HG03095 (cell line): ENCODE results near the gene RUFY1.
A peak's percentile ranks its signal among the peaks of the same experiment; 100 is the strongest.
"Not testable (repeated sequence)": the region's sequence is repeated elsewhere in the genome, so short reads cannot be mapped to it uniquely, and the experiment has no call there.

Source experiments
- ATAC-seq: cut with Tn5 transposase; IDR thresholded peaks from one replicate; pipeline ENCODE4 v1.9.1; 2021; ENCODE audit warnings: moderate library complexity; ENCODE audit not compliant: unreplicated experiment

Gene RUFY1

GRCh38 chr5:179536676-179537075 lies 13.7 kb upstream of the RUFY1 start:
- ATAC-seq: no peak

GRCh38 chr5:179542170-179542569 lies 8.2 kb upstream of the RUFY1 start:
- no peak for ATAC-seq

- ATAC-seq: not testable (repeated sequence)
These were observed 7.1 kb upstream of the RUFY1 start for GRCh38 chr5:179543275-179543674.

GRCh38 chr5:179553006-179553405 lies 2.7 kb downstream of the RUFY1 start:
- no peak for ATAC-seq

GRCh38 chr5:179553875-179554274 lies 3.5 kb downstream of the RUFY1 start:
- no peak for ATAC-seq

GRCh38 chr5:179554981-179555380 lies 4.6 kb downstream of the RUFY1 start:
- no peak for ATAC-seq

GRCh38 chr5:179558261-179558799 lies 8.0 kb downstream of the RUFY1 start:
- ATAC-seq: not testable (repeated sequence)

GRCh38 chr5:179558932-179559283 lies 8.6 kb downstream of the RUFY1 start:
- no peak for ATAC-seq

GRCh38 chr5:179559284-179560252 lies 9.2 kb downstream of the RUFY1 start:
- peak; percentile 91 for ATAC-seq

- no peak for ATAC-seq
These were observed 14.2 kb downstream of the RUFY1 start for GRCh38 chr5:179564526-179564925.

- ATAC-seq: no peak
These were observed 18.4 kb downstream of the RUFY1 start for GRCh38 chr5:179568721-179569120.

GRCh38 chr5:179572386-179572785 lies 22.0 kb downstream of the RUFY1 start:
- ATAC-seq: no peak

- no peak for ATAC-seq
These were observed 27.1 kb downstream of the RUFY1 start for GRCh38 chr5:179577286-179577960.

- ATAC-seq: no peak
These were observed 35.6 kb downstream of the RUFY1 start for GRCh38 chr5:179585941-179586401.

GRCh38 chr5:179588166-179588565 lies 37.8 kb downstream of the RUFY1 start:
- ATAC-seq: no peak

- no peak for ATAC-seq
These were observed 45.6 kb downstream of the RUFY1 start for GRCh38 chr5:179595916-179596315.

GRCh38 chr5:179596421-179596820 lies 46.1 kb downstream of the RUFY1 start:
- ATAC-seq: no peak

- ATAC-seq: no peak
These were observed 48.7 kb downstream of the RUFY1 start for GRCh38 chr5:179599100-179599499.

GRCh38 chr5:179599566-179599965 lies 49.2 kb downstream of the RUFY1 start:
- no peak for ATAC-seq

- ATAC-seq: no peak
These were observed 49.6 kb downstream of the RUFY1 start for GRCh38 chr5:179599973-179600372.

- no peak for ATAC-seq
These were observed 51.7 kb downstream of the RUFY1 start for GRCh38 chr5:179601871-179602625.
